Neuronal stem cell (in vitro differentiated cells): Measurements from ENCODE around the gene RBM4B.
A peak's percentile ranks its signal among the peaks of the same experiment; 100 is the strongest.

Experiments used
- DNase-seq: peaks from one replicate; pipeline ENCODE4 v3.0.0-alpha.2; 2013; ENCODE audit warnings: low spot score
- H2AFZ ChIP-seq: one replicate; pipeline ENCODE4 v1.6.1; 2013; ENCODE audit warnings: mild to moderate bottlenecking, low read length, inconsistent platforms
- H2AK5ac ChIP-seq: 2 replicates; pipeline ENCODE4 v1.6.1; 2013; ENCODE audit warnings: low read depth, mild to moderate bottlenecking, inconsistent platforms, low read length, moderate library complexity, mixed read lengths
- H2BK120ac ChIP-seq: 2 replicates; pipeline ENCODE4 v1.6.1; 2013; ENCODE audit warnings: low read depth, mild to moderate bottlenecking, inconsistent platforms, low read length, moderate library complexity, mixed read lengths
- H2BK12ac ChIP-seq: one replicate; pipeline ENCODE4 v1.6.1; 2013; ENCODE audit warnings: low read length, inconsistent platforms
- H2BK15ac ChIP-seq: 2 replicates; pipeline ENCODE4 v1.6.1; 2013; ENCODE audit warnings: mild to moderate bottlenecking, low read length, inconsistent platforms, mixed read lengths
- H2BK5ac ChIP-seq: one replicate; pipeline ENCODE4 v1.6.1; 2013; ENCODE audit warnings: inconsistent platforms, mild to moderate bottlenecking, low read length, moderate library complexity
- H3K14ac ChIP-seq: one replicate; pipeline ENCODE4 v1.6.1; 2013; ENCODE audit warnings: low read length, inconsistent platforms
- H3K18ac ChIP-seq: 2 replicates; pipeline ENCODE4 v1.6.1; 2013; ENCODE audit warnings: low read length, inconsistent platforms
- H3K23ac ChIP-seq: 2 replicates; pipeline ENCODE4 v1.6.1; 2013; ENCODE audit warnings: low read depth, mild to moderate bottlenecking, mixed read lengths, low read length, inconsistent platforms; ENCODE audit not compliant: poor library complexity
- H3K27ac ChIP-seq: replicated peaks from 3 replicates; pipeline ENCODE4 v1.5.1; 2013; ENCODE audit warnings: low read length, inconsistent platforms
- H3K27me3 ChIP-seq, 3 experiments: 2 replicates each; pipeline ENCODE4 v1.6.1; 2013; ENCODE audit warnings: low read length in 3 of 3, mild to moderate bottlenecking in 2 of 3, inconsistent platforms in 1 of 3, low read depth in 1 of 3, mixed read lengths in 1 of 3, moderate library complexity in 1 of 3; ENCODE audit not compliant: control insufficient read depth in 3 of 3, insufficient read depth in 3 of 3
- H3K36me3 ChIP-seq, 2 donors: replicated peaks in 1 of 2; 2 replicates each; pipeline ENCODE4 v1.6.1; 2013; ENCODE audit warnings: low read length in 2 of 2; ENCODE audit not compliant: control insufficient read depth in 2 of 2, insufficient read depth in 2 of 2
- H3K4ac ChIP-seq: 2 replicates; pipeline ENCODE4 v1.6.1; 2013; ENCODE audit warnings: inconsistent platforms, mild to moderate bottlenecking, low read length, moderate library complexity
- H3K4me1 ChIP-seq, 2 donors: 1 replicate in 1 of 2; 2 replicates in 1 of 2; pipeline ENCODE4 v1.6.1; 2013; ENCODE audit warnings: low read length in 2 of 2, low read depth in 1 of 2; ENCODE audit not compliant: control insufficient read depth in 2 of 2, insufficient read depth in 1 of 2
- H3K4me2 ChIP-seq: one replicate; pipeline ENCODE4 v1.6.1; 2013; ENCODE audit warnings: mild to moderate bottlenecking, low read length, inconsistent platforms; ENCODE audit not compliant: insufficient read depth, poor library complexity, severe bottlenecking
- H3K4me3 ChIP-seq, 2 donors: 2 replicates each; pipeline ENCODE4 v1.5.1; 2013; ENCODE audit warnings: low read length in 2 of 2, mild to moderate bottlenecking in 2 of 2, inconsistent platforms in 1 of 2, moderate library complexity in 1 of 2
- H3K79me1 ChIP-seq: one replicate; pipeline ENCODE4 v1.6.1; 2013; ENCODE audit warnings: low read depth, mild to moderate bottlenecking, inconsistent platforms, low read length, moderate library complexity
- H3K9ac ChIP-seq: one replicate; pipeline ENCODE4 v1.6.1; 2013; ENCODE audit warnings: mild to moderate bottlenecking, low read depth, low read length, inconsistent platforms; ENCODE audit not compliant: poor library complexity
- H3K9me3 ChIP-seq, 2 donors: replicated peaks in 1 of 2; 2 replicates each; pipeline versions ENCODE3 to v1.6.1; 2013; ENCODE audit warnings: low read length in 2 of 2, mild to moderate bottlenecking in 2 of 2, inconsistent platforms in 1 of 2, low read depth in 1 of 2, mixed read lengths in 1 of 2, moderate library complexity in 1 of 2; ENCODE audit not compliant: control insufficient read depth in 2 of 2, insufficient read depth in 1 of 2
- H4K8ac ChIP-seq: one replicate; pipeline ENCODE4 v1.6.1; 2013; ENCODE audit warnings: low read depth, mild to moderate bottlenecking, inconsistent platforms, low read length, moderate library complexity
- H4K91ac ChIP-seq: one replicate; pipeline ENCODE4 v1.6.1; 2013; ENCODE audit warnings: low read length, low read depth, mild to moderate bottlenecking, inconsistent platforms; ENCODE audit not compliant: poor library complexity
- WGBS, 2 donors: extraction: QIAGEN DNeasy Blood & Tissue Kit; methylation state at CpG; one replicate each; pipeline ENCODE4 v1.1.7; 2013; ENCODE audit warnings: missing lambda C conversion rate in 2 of 2, mixed read lengths in 1 of 2; ENCODE audit not compliant: insufficient read length in 2 of 2, insufficient replicate concordance in 1 of 2; ENCODE audit errors: extremely low coverage in 2 of 2; 5-methylcytosine and 5-hydroxymethylcytosine counted together

Gene RBM4B

DNA sequence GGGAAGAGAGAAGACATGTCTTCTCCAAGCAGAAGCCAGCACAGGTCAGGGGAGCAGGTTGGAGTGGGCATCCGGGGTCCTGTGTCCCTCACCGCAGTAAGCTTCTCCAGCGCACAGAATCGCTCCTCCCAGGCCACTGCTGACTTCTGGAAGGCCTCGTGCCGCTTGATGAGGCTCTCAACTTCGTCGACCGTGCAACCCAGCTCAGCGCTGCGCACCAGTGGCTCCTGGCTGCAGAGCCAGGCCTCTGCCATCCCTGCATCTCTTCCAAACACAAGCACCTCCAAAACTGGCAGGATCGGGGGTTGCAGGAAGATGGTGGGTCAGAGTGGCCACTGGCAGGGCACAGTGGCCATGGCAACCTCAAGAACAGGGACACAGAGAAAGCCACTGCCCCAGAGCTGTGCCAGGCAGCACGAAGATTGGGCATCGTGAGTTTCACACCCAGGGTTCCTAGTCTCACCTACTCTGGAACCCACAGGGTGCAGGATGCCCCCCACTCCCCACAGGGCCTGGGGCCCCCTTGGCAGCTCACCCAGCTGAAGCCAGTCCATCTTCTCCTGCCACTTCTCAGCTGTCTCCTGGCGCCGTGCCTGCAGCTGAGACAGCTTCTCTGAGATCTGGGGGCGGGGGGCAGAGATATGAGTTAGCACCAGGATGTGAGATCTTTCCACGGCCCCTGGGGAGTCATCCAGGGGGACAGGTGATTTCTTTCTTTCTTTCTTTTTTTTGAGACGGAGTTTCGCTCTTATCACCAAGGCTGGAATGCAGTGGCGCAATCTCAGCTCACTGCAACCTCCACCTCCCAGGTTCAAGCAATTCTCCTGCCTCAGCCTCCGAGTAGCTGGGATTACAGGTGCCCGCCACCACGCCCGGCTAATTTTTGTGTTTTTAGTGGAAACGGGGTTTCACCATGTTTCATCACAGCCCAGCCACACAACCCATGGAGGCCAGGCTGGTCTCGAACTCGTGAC lies 11.2 kb upstream of the RBM4B start:
- no peak overlapping the region for H2AFZ ChIP-seq
- no peak overlapping the region for H2BK12ac ChIP-seq
- peak overlapping the region; percentile 43 for H3K23ac ChIP-seq
- H2BK120ac ChIP-seq: no peak overlapping the region
- no peak overlapping the region for H3K4me2 ChIP-seq
- no peak overlapping the region for H2BK15ac ChIP-seq
- WGBS, 2 donors: no CpG with 5 or more reads among the region's 28 CpGs
- no peak overlapping the region for H2BK5ac ChIP-seq
- no peaks in the 10 kb centered on the region for H3K27me3 ChIP-seq
- H4K91ac ChIP-seq: no peak overlapping the region
- no peak for DNase-seq
- peaks cover 5% of the 10 kb centered on the region for H3K79me1 ChIP-seq
- no peak overlapping the region for H3K27ac ChIP-seq
- no peak overlapping the region for H2AK5ac ChIP-seq
- no peak overlapping the region for H3K4ac ChIP-seq
- no peaks in the 10 kb centered on the region for H3K4me1 ChIP-seq
- peaks cover 67 to 91% of the 10 kb centered on the region in 2 donors for H3K36me3 ChIP-seq
- H3K14ac ChIP-seq: no peak overlapping the region
- peaks cover 0 to 2% of the 10 kb centered on the region in 2 donors for H3K9me3 ChIP-seq
- H3K4me3 ChIP-seq: no peak overlapping the region
- H3K18ac ChIP-seq: no peak overlapping the region
- H3K9ac ChIP-seq: no peak overlapping the region
- no peak overlapping the region for H4K8ac ChIP-seq

GRCh38 chr11:66687831-66688281 lies 10.2 kb upstream of the RBM4B start:
- Histone ChIP-seq H3K27ac (no peak overlapping the region), H2AK5ac (no peak overlapping the region), H3K23ac (no peak overlapping the region), H2BK120ac (no peak overlapping the region), H4K91ac (no peak overlapping the region), H3K4me2 (no peak overlapping the region), H3K36me3 (peaks cover 58 to 82% of the 10 kb centered on the region in 2 donors), H3K9ac (no peak overlapping the region), H2BK5ac (peak overlapping the region; percentile 94), H3K4ac (no peak overlapping the region), H2AFZ (no peak overlapping the region), H2BK15ac (no peak overlapping the region), H3K9me3 (peaks cover 0 to 2% of the 10 kb centered on the region in 2 donors), H3K79me1 (peaks cover 5% of the 10 kb centered on the region), H3K18ac (no peak overlapping the region), H4K8ac (no peak overlapping the region), H3K4me1 (no peaks in the 10 kb centered on the region), H3K27me3 (no peaks in the 10 kb centered on the region), H3K14ac (no peak overlapping the region), H2BK12ac (no peak overlapping the region), H3K4me3 (no peak overlapping the region)
- DNase-seq: no peak
- no CpG with 5 or more reads among the region's 13 CpGs for WGBS, 2 donors

DNA sequence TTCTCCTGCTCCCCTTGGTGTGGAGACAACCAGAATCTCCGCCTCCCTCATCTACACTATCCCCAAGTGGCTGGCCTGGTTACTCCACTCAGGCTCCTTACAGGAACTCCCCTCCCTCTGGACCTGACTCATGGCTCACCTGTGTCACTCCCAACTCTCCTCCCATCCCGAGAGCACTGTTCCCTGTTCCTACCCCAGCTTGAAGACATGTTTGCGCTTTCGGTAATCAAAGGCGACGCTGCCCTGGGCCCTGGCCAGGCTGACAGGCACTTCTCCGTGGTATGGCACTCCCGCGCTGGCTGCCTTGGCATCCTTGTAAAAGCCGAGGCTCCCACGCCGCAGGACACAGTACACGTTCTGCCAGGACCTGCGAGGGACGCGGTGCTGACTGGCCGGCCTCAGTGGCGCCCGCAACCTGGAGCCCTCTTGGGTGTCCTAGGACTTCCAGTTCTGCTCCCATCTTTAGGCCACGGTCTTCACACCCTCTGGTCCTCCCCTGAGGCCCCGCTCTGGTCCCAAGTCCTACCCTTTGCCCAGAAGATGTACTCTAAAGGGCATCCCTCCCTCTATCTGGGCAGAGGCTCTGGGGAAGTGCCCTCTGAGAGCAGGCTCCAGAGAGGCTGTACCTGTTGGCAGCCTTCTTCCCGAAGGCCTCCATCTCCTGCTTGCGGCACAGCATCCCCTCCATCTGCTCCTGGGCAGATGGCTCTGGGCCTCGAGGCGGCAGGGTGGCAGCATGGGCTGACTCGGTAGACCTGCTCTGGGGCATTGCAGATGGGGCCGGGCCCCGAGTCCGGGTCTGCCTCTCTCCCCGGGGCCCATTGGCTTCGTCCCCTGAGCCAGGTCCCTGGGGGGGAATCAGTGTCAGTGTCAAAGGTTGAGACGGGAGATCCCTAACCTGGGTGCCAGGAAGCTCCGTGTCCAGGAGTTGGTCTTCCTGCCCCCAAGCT lies 9.4 kb upstream of the RBM4B start:
- peaks cover 4% of the 10 kb centered on the region for H3K79me1 ChIP-seq
- H3K9ac ChIP-seq: no peak overlapping the region
- H3K27ac ChIP-seq: no peak overlapping the region
- peak overlapping the region; percentile 19 for H3K18ac ChIP-seq
- H3K4ac ChIP-seq: no peak overlapping the region
- peaks cover 51 to 74% of the 10 kb centered on the region in 2 donors for H3K36me3 ChIP-seq
- H3K9me3 ChIP-seq: peaks cover 0 to 2% of the 10 kb centered on the region in 2 donors
- peak overlapping the region; percentile 55 for H3K23ac ChIP-seq
- no peaks in the 10 kb centered on the region for H3K4me1 ChIP-seq
- no peak overlapping the region for H2BK120ac ChIP-seq
- no peak overlapping the region for H3K4me3 ChIP-seq
- H3K27me3 ChIP-seq: no peaks in the 10 kb centered on the region
- no peak overlapping the region for H3K14ac ChIP-seq
- no peak overlapping the region for H4K91ac ChIP-seq
- H2BK5ac ChIP-seq: peak overlapping the region; percentile 94
- peak overlapping the region; percentile 96 for H4K8ac ChIP-seq
- no peak overlapping the region for H2AFZ ChIP-seq
- no peak overlapping the region for H2BK15ac ChIP-seq
- no CpG with 5 or more reads among the region's 33 CpGs for WGBS, 2 donors
- DNase-seq: no peak
- no peak overlapping the region for H2BK12ac ChIP-seq
- no peak overlapping the region for H3K4me2 ChIP-seq
- no peak overlapping the region for H2AK5ac ChIP-seq
